ENCODE data around the gene RIC8A. TPM values are rescaled to one million over a fixed set of nuclear protein-coding genes. Genes with fewer than 3 reads are reported as not detected.

RIC8A gene
- total and polyA plus RNA-seq, 2 of the 13 experiments (the other 11 are each of a cell fraction or from before 2014, with no cell fraction given), result 62.1 to 63.8 TPM

DNA sequence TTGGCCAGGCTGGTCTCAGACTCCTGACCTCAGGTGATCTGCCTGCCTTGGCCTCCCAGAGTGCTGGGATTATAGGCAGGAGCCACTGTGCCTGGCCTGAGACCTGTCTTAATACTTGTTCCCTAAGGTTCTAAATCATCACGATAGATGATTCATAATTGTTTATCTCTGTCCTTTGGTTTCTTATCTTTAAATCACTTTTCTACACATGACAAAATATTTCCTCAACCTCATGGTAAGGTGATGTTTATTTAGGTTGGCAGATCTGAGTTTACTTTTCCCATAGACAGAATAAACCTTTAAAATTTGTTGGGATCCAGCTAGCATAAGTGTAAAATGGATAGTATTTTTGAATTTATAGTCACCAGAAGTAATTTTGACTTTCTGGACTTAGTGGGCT lies 32.8 kb downstream of the RIC8A start (continued):
- TF ChIP-seq ZNF605 (CRISPR knock-in tag; IDR thresholded peaks at IDR 0.05), result no peak
- TF ChIP-seq, protein P1, sequence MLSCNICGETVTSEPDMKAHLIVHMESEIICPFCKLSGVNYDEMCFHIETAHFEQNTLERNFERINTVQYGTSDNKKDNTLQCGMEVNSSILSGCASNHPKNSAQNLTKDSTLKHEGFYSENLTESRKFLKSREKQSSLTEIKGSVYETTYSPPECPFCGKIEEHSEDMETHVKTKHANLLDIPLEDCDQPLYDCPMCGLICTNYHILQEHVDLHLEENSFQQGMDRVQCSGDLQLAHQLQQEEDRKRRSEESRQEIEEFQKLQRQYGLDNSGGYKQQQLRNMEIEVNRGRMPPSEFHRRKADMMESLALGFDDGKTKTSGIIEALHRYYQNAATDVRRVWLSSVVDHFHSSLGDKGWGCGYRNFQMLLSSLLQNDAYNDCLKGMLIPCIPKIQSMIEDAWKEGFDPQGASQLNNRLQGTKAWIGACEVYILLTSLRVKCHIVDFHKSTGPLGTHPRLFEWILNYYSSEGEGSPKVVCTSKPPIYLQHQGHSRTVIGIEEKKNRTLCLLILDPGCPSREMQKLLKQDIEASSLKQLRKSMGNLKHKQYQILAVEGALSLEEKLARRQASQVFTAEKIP (CRISPR knock-in tag; IDR thresholded peaks at IDR 0.05; ENCODE audit: borderline replicate concordance), result no peak
- TF ChIP-seq ZNF619 (CRISPR knock-in tag; IDR thresholded peaks at IDR 0.05), result no peak
- no peak for TF ChIP-seq KLF12 (CRISPR knock-in tag; IDR thresholded peaks at IDR 0.05; ENCODE audit: borderline replicate concordance)
- TF ChIP-seq ZFX (CRISPR knock-in tag; IDR thresholded peaks at IDR 0.05; ENCODE audit: low read depth), result no peak
- no peak for TF ChIP-seq ZNF891 (CRISPR knock-in tag; IDR thresholded peaks at IDR 0.05)
- TF ChIP-seq ZNF33B (CRISPR knock-in tag; IDR thresholded peaks at IDR 0.05), result no peak
- TF ChIP-seq SAP130 (CRISPR knock-in tag; IDR thresholded peaks at IDR 0.05; ENCODE audit: low read depth), result no peak

DNA sequence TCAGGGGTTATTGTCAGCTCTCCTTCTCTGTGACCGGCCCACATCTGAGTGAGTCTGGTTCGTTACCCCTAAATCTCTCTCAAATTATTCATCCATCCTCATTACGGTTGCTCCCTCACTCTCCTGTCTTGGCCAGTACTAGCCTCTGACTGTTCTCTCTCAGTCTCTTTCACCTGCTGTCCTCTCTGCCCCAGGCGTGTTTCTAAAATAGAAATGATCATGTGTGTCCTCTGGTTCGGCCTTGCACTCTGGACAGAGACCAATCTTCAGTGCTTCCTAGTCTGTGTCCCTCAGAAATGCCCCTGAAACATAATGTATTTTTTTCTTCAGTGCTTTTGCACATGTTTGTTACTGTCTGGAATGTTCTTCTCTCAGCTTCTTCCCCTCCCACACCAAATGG lies 34.1 kb downstream of the RIC8A start:
- no peak overlapping the region for H2AFZ ChIP-seq (ENCODE audit: low read length)
- BruUV-seq (replicated peaks), result no TSS peak
- no peaks in the 10 kb centered on the region for H4K20me1 ChIP-seq (ENCODE audit: insufficient read depth, low read length)
- H3K9me3 ChIP-seq (ENCODE audit: low read length), result no peaks in the 10 kb centered on the region
- H3K27me3 ChIP-seq (ENCODE audit: control insufficient read depth in 1 of 2, insufficient read depth in 2 of 2, low read length in 2 of 2), result no peaks in the 10 kb centered on the region; a peak in 1 of 5 replicates
- H3K4me2 ChIP-seq (ENCODE audit: low read depth, low read length), result no peak overlapping the region
- POLR2A ChIA-PET, result no interaction called here
- TF ChIP-seq ZBTB8A (CRISPR knock-in tag; IDR thresholded peaks at IDR 0.05; ENCODE audit: borderline replicate concordance, low read depth) (no peak), SALL2 (CRISPR knock-in tag; IDR thresholded peaks at IDR 0.05) (no peak), EZH2 (conservative IDR thresholded peaks at IDR 0.05; ENCODE audit: low read depth, low read length) (no peak)
- in situ Hi-C loops (cut with HindIII; ENCODE audit: extremely low pct_ligation_motif_present, low pct_unique_long_range_greater_than_20kb), result no loop called here
- H3K9ac ChIP-seq (ENCODE audit: insufficient read depth, low read depth, low read length), result no peak overlapping the region
- ATAC-seq (no peak), FAIRE-seq (no peak), DNase-seq (ENCODE audit: low spot score) (no peak)
- H3K4me3 ChIP-seq (replicated peaks in 1 of 3; ENCODE audit: insufficient read depth in 1 of 3, low read depth in 2 of 3, low read length in 3 of 3), result no peak overlapping the region
- peaks cover 15% of the 10 kb centered on the region for H3K4me1 ChIP-seq (ENCODE audit: insufficient read depth, low read length)
- peaks cover 23% of the 10 kb centered on the region for H3K79me2 ChIP-seq (ENCODE audit: insufficient read depth, low read length)
- WGBS (ENCODE audit: low lambda C conversion rate), result 97% methylated on average over 5 of the region's 5 CpGs
- CTCF ChIA-PET (ENCODE audit: low intra/inter-chr PET ratio, low total read pairs), result no interaction called here
- peaks cover 9 to 52% of the 10 kb centered on the region in 2 experiments; a peak in 4 of 5 replicates for H3K36me3 ChIP-seq (replicated peaks in 1 of 2; ENCODE audit: control insufficient read depth in 1 of 2, insufficient read depth in 2 of 2, low read length in 2 of 2)
- intact Hi-C loops (cut with micrococcal nuclease; ENCODE audit: unreplicated experiment), result no loop called here
- no peak overlapping the region for H3K27ac ChIP-seq (ENCODE audit: extremely low read length, insufficient read depth, low read length)
